Ovary (tissue), 9 donors: ENCODE measurements around the gene TESPA1. TPM values are rescaled to one million over a fixed set of nuclear protein-coding genes. Genes with fewer than 3 reads are reported as not detected.

Experiments
- DNase-seq, 5 donors: peaks; one replicate each; pipeline ENCODE4 v3.0.0-alpha.2; 2019 to 2020
- H3K27ac ChIP-seq, 2 donors: fragments of 200-600 bp; one replicate each; pipeline versions ENCODE4 v1.5.1 to v1.8.0; 2019 to 2022
- H3K27me3 ChIP-seq: fragments of 200-600 bp; one replicate; pipeline ENCODE4 v1.8.0; 2022
- H3K36me3 ChIP-seq: fragments of 200-600 bp; sonication (generic); one replicate; pipeline ENCODE4 v1.5.1; 2019
- H3K4me1 ChIP-seq: one replicate; pipeline ENCODE4 v1.8.1; 2013; ENCODE audit warnings: mild to moderate bottlenecking, moderate library complexity; ENCODE audit not compliant: insufficient read depth
- H3K4me3 ChIP-seq: fragments of 200-600 bp; sonication (generic); one replicate; pipeline ENCODE4 v1.5.1; 2017
- H3K9me3 ChIP-seq, 2 donors: fragments of 200-600 bp in 1 of 2; sonication (generic) in 1 of 2; one replicate each; pipeline versions ENCODE4 v1.5.1 to v1.8.1; 2013 to 2019; ENCODE audit warnings: mild to moderate bottlenecking in 1 of 2, moderate library complexity in 1 of 2
- EP300 ChIP-seq: sonication (generic); formaldehyde crosslinking; IDR thresholded peaks from one replicate; pipeline ENCODE4 v1.6.1; 2017; ENCODE audit warnings: antibody characterized with exemption
- POLR2A ChIP-seq: fragments of 450-650 bp; IDR thresholded peaks from one replicate; pipeline ENCODE4 v1.6.1; 2017; ENCODE audit warnings: antibody characterized with exemption, mild to moderate bottlenecking, moderate library complexity
- WGBS, 3 donors: extraction: QIAGEN DNeasy Blood & Tissue Kit in 1 of 3; methylation state at CpG; one replicate each; pipeline versions ENCODE4 v1.1.5 to v1.1.7; 2013 to 2017; 5-methylcytosine and 5-hydroxymethylcytosine counted together
- intact Hi-C, 4 donors: fragments of 100-400 bp; cut with DNase I; formaldehyde crosslinking; loops; one replicate each; pipeline versions ENCODE4 v1.11.0 to v1.15.1; 2022 to 2023
- polyA plus RNA-seq, 2 donors: library from polyadenylated mRNA; stranded (reverse); fragments of 200-250 nt in 1 of 2; fragments of 350-450 nt in 1 of 2; fragmentation: Illumina TruSeq in 1 of 2; extraction: RNeasy Lipid Tissue Mini Kit (QIAGEN cat#74804) in 1 of 2; gene quantifications; one replicate each; pipeline ENCODE4 v1.2.3, GENCODE V29; 2013 to 2014
- total RNA-seq, 7 donors: library from RNA; depleted of rRNA in 2 of 7; stranded (reverse); fragments of >200 nt in 2 of 7; fragmentation: NEBNext Ultra II Directional in 3 of 7; extraction: Animal tissue kit (Norgen Biotek cat#: 25700) in 3 of 7; gene quantifications; one replicate each; pipeline versions ENCODE4 v1.1.0 to v1.2.4, GENCODE V29; 2016 to 2023
- TF ChIP-seq, protein P1 (sequence below), 3 donors: fragments of 450-650 bp in 2 of 3; fragments of 200-600 bp in 1 of 3; IDR thresholded peaks; one replicate each; pipeline versions ENCODE4 v1.5.1 to v1.8.0; 2016 to 2022; ENCODE audit warnings: antibody characterized with exemption in 3 of 3, mild to moderate bottlenecking in 1 of 3
- donor health status: DM: no; HTN: no; CAD: no; lungs with moderate emphysema.
- donor health status: DM: no; HTN: no; CAD: no.
- donor health status: Bipolar disorder and iron deficiency.
- donor health status: DM: yes; HTN: yes; CAD: no.
- donor health status: DM: no; HTN: no; CAD: no.
- donor health status: DM: yes; HTN: yes; CAD: no.

Gene TESPA1
- total and polyA plus RNA-seq, 9 donors: 1.3 to 5.9 (median 3.2) TPM

DNA sequence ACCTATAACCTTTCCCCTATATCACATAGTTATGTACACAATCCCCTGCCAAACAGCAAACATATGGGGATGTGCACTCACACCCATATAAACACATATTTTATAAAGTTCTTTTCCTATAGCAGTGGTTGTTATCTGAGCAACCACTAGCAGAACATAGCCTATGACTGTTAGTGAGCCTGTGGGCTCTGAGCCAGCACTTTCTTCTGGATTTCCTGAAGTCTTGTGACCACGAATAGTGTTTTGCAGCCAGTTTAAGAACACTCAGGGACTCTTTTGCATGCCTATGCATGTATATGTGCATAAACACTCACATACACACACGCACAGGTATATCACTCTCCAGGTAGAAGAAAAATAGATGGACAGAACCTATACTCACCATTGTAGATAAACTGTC lies 17.1 kb downstream of the TESPA1 start:
- peak in 1 of 5 donors; percentile 23 for DNase-seq
- intact Hi-C loops: loop anchor here in 2 of 4 donors (10.0 kb wide), 3 partner anchors 213 to 383 kb away; partner anchors contain the start of gene PPP1R1A (in 1 of the 2)
- Histone ChIP-seq H3K27me3 (no peaks in the 10 kb centered on the region), H3K4me1 (no peaks in the 10 kb centered on the region), H3K4me3 (no peak overlapping the region), H3K36me3 (no peaks in the 10 kb centered on the region), H3K27ac (no peak overlapping the region), H3K9me3 (no peaks in the 10 kb centered on the region)
- WGBS, 3 donors: 45 to 52% (median 49%) methylated on average over 2 of the region's 2 CpGs
- no peak for TF ChIP-seq EP300
- TF ChIP-seq, protein P1, sequence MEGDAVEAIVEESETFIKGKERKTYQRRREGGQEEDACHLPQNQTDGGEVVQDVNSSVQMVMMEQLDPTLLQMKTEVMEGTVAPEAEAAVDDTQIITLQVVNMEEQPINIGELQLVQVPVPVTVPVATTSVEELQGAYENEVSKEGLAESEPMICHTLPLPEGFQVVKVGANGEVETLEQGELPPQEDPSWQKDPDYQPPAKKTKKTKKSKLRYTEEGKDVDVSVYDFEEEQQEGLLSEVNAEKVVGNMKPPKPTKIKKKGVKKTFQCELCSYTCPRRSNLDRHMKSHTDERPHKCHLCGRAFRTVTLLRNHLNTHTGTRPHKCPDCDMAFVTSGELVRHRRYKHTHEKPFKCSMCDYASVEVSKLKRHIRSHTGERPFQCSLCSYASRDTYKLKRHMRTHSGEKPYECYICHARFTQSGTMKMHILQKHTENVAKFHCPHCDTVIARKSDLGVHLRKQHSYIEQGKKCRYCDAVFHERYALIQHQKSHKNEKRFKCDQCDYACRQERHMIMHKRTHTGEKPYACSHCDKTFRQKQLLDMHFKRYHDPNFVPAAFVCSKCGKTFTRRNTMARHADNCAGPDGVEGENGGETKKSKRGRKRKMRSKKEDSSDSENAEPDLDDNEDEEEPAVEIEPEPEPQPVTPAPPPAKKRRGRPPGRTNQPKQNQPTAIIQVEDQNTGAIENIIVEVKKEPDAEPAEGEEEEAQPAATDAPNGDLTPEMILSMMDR (IDR thresholded peaks at IDR 0.05): no peak
- no peak for TF ChIP-seq POLR2A

DNA sequence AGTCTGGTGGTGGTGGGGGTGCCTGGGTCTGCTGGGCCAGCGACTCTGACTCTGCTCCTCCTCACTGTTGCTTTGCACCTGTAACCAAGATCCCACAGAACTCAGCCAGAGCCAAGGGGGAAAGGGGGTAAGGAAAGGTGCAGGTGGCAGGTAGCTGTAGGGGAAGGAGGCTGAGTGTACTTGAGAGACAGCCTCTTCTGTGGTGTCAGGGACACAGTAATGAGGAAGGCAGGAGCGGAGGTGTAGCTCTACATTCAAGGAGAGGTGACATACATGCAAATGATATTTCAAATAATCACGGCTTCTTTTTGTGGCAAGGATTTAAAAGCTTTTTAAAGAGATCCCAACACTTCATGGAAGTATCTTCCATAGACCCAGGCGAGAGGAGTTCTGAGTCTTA lies 23.4 kb downstream of the TESPA1 start:
- WGBS, 3 donors: 78 to 92% (median 90%) methylated on average over 4 of the region's 4 CpGs
- Histone ChIP-seq H3K4me1 (peaks cover 4% of the 10 kb centered on the region), H3K36me3 (no peaks in the 10 kb centered on the region), H3K9me3 (no peaks in the 10 kb centered on the region), H3K27ac (no peak overlapping the region), H3K27me3 (no peaks in the 10 kb centered on the region), H3K4me3 (no peak overlapping the region)
- TF ChIP-seq, protein P1 (IDR thresholded peaks at IDR 0.05): no peak
- no peak for TF ChIP-seq POLR2A
- no peak for TF ChIP-seq EP300
- no peak for DNase-seq
- intact Hi-C loops: loop anchor here in 2 of 4 donors (10.0 kb wide), 3 partner anchors 206 to 376 kb away; partner anchors contain the start of gene PPP1R1A (in 1 of the 2)

GRCh38 chr12:54959291-54960018 lies 25.1 kb downstream of the TESPA1 start:
- Histone ChIP-seq H3K27me3 (no peaks in the 10 kb centered on the region), H3K36me3 (no peaks in the 10 kb centered on the region), H3K27ac (no peak overlapping the region), H3K4me1 (peaks cover 4% of the 10 kb centered on the region), H3K4me3 (no peak overlapping the region), H3K9me3 (no peaks in the 10 kb centered on the region)
- WGBS, 3 donors: 65 to 72% (median 66%) methylated on average over 10 of the region's 10 CpGs
- TF ChIP-seq POLR2A (no peak), EP300 (no peak)
- TF ChIP-seq, protein P1 (IDR thresholded peaks at IDR 0.05): no peak
- intact Hi-C loops: loop anchor here in 2 of 4 donors (10.0 kb wide), 4 partner anchors 105 to 375 kb away; partner anchors contain the start of genes PPP1R1A (in 2 of the 2) and MUCL1 (in 1 of the 2)
- DNase-seq: no peak

DNA sequence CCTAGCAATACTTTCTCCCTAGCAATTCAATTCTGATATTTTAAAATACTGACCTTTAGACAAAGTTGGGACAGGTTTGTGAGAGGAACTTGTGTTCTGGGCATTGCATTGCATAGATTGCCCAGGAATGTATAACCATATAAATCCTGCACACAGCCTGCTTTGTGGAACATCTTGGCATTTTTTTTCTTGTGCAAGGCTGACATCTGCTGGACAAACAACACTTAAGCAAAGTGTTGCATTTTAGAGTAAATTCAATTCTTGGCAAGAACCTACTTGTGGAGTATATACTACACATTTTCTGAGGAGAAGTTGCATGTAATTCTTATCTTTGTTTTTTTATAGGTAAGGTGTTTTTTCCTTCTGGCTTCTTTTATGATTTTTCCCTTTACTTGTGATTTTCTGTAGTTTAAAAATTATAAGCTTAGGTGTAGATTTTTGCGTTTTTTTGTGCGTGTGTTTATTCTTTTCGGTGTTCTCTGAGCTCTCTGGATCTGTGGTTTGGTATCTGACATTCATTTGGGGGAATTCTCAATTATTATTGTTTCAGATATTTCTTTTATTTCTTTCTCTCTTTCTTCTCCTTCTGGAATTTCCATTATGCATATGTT lies 26.4 kb downstream of the TESPA1 start:
- no peak overlapping the region for H3K27ac ChIP-seq
- no peak overlapping the region for H3K4me3 ChIP-seq
- H3K27me3 ChIP-seq: no peaks in the 10 kb centered on the region
- TF ChIP-seq, protein P1 (IDR thresholded peaks at IDR 0.05): peak; percentile 38 to 59 (median 52)
- TF ChIP-seq POLR2A (no peak), EP300 (no peak)
- DNase-seq: peak in 3 of 5 donors; percentile 16 to 35 (median 25)
- WGBS, 3 donors: 64 to 98% (median 78%) methylated on average over 3 of the region's 3 CpGs
- no peaks in the 10 kb centered on the region for H3K36me3 ChIP-seq
- H3K9me3 ChIP-seq: no peaks in the 10 kb centered on the region
- peaks cover 4% of the 10 kb centered on the region for H3K4me1 ChIP-seq
- intact Hi-C loops: loop anchor here in 1 of 4 donors (10.0 kb wide), 2 partner anchors 103 to 373 kb away; partner anchors contain the start of genes MUCL1 and PPP1R1A
